Esophagus muscularis mucosa (tissue), 4 donors: ENCODE measurements around the gene TNFAIP8L1. TPM values are rescaled to one million over a fixed set of nuclear protein-coding genes. Genes with fewer than 3 reads are reported as not detected.

Experiments used
- DNase-seq: peaks from one replicate; pipeline ENCODE4 v3.0.0-alpha.2; 2017; ENCODE audit errors: extremely low spot score
- H3K27ac ChIP-seq, 4 donors: fragments of 200-600 bp; sonication (generic); replicated peaks in 1 of 4; 1 replicate in 3 of 4; 2 replicates in 1 of 4; pipeline ENCODE4 v1.5.1; 2016 to 2019; ENCODE audit warnings: mild to moderate bottlenecking in 1 of 4
- H3K27me3 ChIP-seq, 4 donors: fragments of 200-600 bp; sonication (generic); one replicate each; pipeline versions ENCODE4 v1.5.1 to v1.6.0; 2016 to 2019
- H3K36me3 ChIP-seq, 4 donors: fragments of 200-600 bp; sonication (generic); one replicate each; pipeline ENCODE4 v1.5.1; 2016 to 2019
- H3K4me1 ChIP-seq, 4 donors: fragments of 200-600 bp; sonication (generic); one replicate each; pipeline ENCODE4 v1.5.1; 2016 to 2019
- H3K4me3 ChIP-seq, 4 donors: fragments of 200-600 bp; sonication (generic); 1 replicate in 2 of 4; 2 replicates in 2 of 4; pipeline ENCODE4 v1.5.1; 2016 to 2019; ENCODE audit warnings: mild to moderate bottlenecking in 4 of 4, moderate library complexity in 1 of 4
- H3K9me3 ChIP-seq, 4 donors: fragments of 200-600 bp; sonication (generic); 1 replicate in 3 of 4; 2 replicates in 1 of 4; pipeline ENCODE4 v1.5.1; 2016 to 2019
- EP300 ChIP-seq: sonication (generic); formaldehyde crosslinking; IDR thresholded peaks from one replicate; pipeline ENCODE4 v1.6.1; 2017; ENCODE audit warnings: antibody characterized with exemption
- POLR2A ChIP-seq: fragments of 450-650 bp; IDR thresholded peaks from one replicate; pipeline ENCODE4 v1.6.1; 2017; ENCODE audit warnings: antibody characterized with exemption, moderate library complexity, mild to moderate bottlenecking, low read depth
- POLR2AphosphoS5 ChIP-seq, 2 donors: sonication (generic); formaldehyde crosslinking; IDR thresholded peaks; one replicate each; pipeline ENCODE4 v1.6.1; 2017; ENCODE audit warnings: antibody characterized with exemption in 2 of 2
- WGBS: methylation state at CpG from one replicate; pipeline ENCODE4 v1.1.5; 2018; 5-methylcytosine and 5-hydroxymethylcytosine counted together
- intact Hi-C: fragments of 100-400 bp; cut with DNase I; formaldehyde crosslinking; loops from one replicate; pipeline ENCODE4 v1.15.1; 2023
- total RNA-seq, 4 donors: library from RNA; depleted of rRNA; stranded (reverse); fragments of >200 nt; gene quantifications; one replicate each; pipeline versions ENCODE4 v1.1.0 to v1.2.1, GENCODE V29; 2016
- TF ChIP-seq, protein P1 (sequence below), 3 experiments: fragments of 200-600 bp in 2 of 3; fragments of 450-650 bp in 1 of 3; sonication (generic) in 2 of 3; IDR thresholded peaks; one replicate each; pipeline ENCODE4 v1.5.1; 2017 to 2019; ENCODE audit warnings: antibody characterized with exemption in 3 of 3, mild to moderate bottlenecking in 2 of 3, moderate library complexity in 1 of 3

Gene TNFAIP8L1
- total RNA-seq, 4 donors from 2014 or later: 5.5 to 16.5 (median 13.2) TPM

GRCh38 chr19:4703671-4704316, 64.5 kb downstream of the TNFAIP8L1 start:
- no peaks in the 10 kb centered on the region for H3K9me3 ChIP-seq
- TF ChIP-seq, protein P1, sequence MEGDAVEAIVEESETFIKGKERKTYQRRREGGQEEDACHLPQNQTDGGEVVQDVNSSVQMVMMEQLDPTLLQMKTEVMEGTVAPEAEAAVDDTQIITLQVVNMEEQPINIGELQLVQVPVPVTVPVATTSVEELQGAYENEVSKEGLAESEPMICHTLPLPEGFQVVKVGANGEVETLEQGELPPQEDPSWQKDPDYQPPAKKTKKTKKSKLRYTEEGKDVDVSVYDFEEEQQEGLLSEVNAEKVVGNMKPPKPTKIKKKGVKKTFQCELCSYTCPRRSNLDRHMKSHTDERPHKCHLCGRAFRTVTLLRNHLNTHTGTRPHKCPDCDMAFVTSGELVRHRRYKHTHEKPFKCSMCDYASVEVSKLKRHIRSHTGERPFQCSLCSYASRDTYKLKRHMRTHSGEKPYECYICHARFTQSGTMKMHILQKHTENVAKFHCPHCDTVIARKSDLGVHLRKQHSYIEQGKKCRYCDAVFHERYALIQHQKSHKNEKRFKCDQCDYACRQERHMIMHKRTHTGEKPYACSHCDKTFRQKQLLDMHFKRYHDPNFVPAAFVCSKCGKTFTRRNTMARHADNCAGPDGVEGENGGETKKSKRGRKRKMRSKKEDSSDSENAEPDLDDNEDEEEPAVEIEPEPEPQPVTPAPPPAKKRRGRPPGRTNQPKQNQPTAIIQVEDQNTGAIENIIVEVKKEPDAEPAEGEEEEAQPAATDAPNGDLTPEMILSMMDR (IDR thresholded peaks at IDR 0.05): no peak
- TF ChIP-seq EP300: no peak
- TF ChIP-seq POLR2A: no peak
- TF ChIP-seq POLR2AphosphoS5 (IDR thresholded peaks at IDR 0.05): no peak
- no peak overlapping the region for H3K27ac ChIP-seq
- H3K4me1 ChIP-seq: peaks cover 15 to 37% (median 31%) of the 10 kb centered on the region in 4 donors
- intact Hi-C loops: no loop called here
- no peak for DNase-seq
- H3K4me3 ChIP-seq: no peak overlapping the region
- 92% methylated on average over 21 of the region's 28 CpGs for WGBS
- H3K36me3 ChIP-seq: peaks cover 45 to 76% (median 70%) of the 10 kb centered on the region in 4 donors
- H3K27me3 ChIP-seq: no peaks in the 10 kb centered on the region

- Histone ChIP-seq H3K9me3 (no peaks in the 10 kb centered on the region), H3K27me3 (no peaks in the 10 kb centered on the region), H3K36me3 (peaks cover 45 to 72% (median 70%) of the 10 kb centered on the region in 4 donors), H3K27ac (no peak overlapping the region), H3K4me1 (peaks cover 20 to 42% (median 34%) of the 10 kb centered on the region in 4 donors), H3K4me3 (no peak overlapping the region)
- intact Hi-C loops: no loop called here
- WGBS: 86% methylated on average over 2 of the region's 9 CpGs
- TF ChIP-seq POLR2A (no peak), EP300 (no peak), POLR2AphosphoS5 (IDR thresholded peaks at IDR 0.05) (no peak)
- TF ChIP-seq, protein P1 (IDR thresholded peaks at IDR 0.05): no peak
- no peak for DNase-seq
Measured at GRCh38 chr19:4704317-4704673, 65.0 kb downstream of the TNFAIP8L1 start.

Other genes starting within 250 kb of the TNFAIP8L1 start
- gene SH3GL1, start 239.0 kb upstream of the TNFAIP8L1 start, total RNA-seq: 10 to 100 TPM; 49.4 to 77.2 (median 59.5) TPM
- 10 to 100 TPM in 1 of 4 donors, 1 to 10 TPM in 3; 4.6 to 14.6 (median 7.6) TPM for gene CHAF1A, start 236.9 kb upstream of the TNFAIP8L1 start, total RNA-seq
- gene UBXN6, start 181.7 kb upstream of the TNFAIP8L1 start, total RNA-seq: 100 to 1,000 TPM in 2 of 4 donors, 10 to 100 TPM in 2; 65.2 to 190 (median 98.8) TPM
- gene HDGFL2, start 167.2 kb upstream of the TNFAIP8L1 start, total RNA-seq: 10 to 100 TPM; 30.5 to 72.3 (median 45.5) TPM
- 100 to 1,000 TPM in 2 of 4 donors, 10 to 100 TPM in 2; 45.7 to 134 (median 91.1) TPM for gene PLIN4, start 121.0 kb upstream of the TNFAIP8L1 start, total RNA-seq
- gene PLIN5, start 104.3 kb upstream of the TNFAIP8L1 start, total RNA-seq: 10 to 100 TPM in 1 of 4 donors, 1 to 10 TPM in 3; 7.9 to 11.9 (median 9.1) TPM
- gene LRG1, start 99.5 kb upstream of the TNFAIP8L1 start, total RNA-seq: 1 to 10 TPM in 2 of 4 donors, under 1 TPM in 2; 0.17 to 9.4 (median 0.79) TPM
- 10 to 100 TPM in 2 of 4 donors, 1 to 10 TPM in 2; 3.7 to 22.5 (median 14.2) TPM for gene SEMA6B, start 79.8 kb upstream of the TNFAIP8L1 start, total RNA-seq
- 10 to 100 TPM; 22.8 to 59.2 (median 42.8) TPM for gene MYDGF, start 30.8 kb downstream of the TNFAIP8L1 start, total RNA-seq
- 100 to 1,000 TPM in 1 of 4 donors, 10 to 100 TPM in 3; 42.4 to 106 (median 56.0) TPM for gene DPP9, start 84.3 kb downstream of the TNFAIP8L1 start, total RNA-seq
- 10 to 100 TPM; 16.2 to 22.8 (median 19.9) TPM for gene FEM1A, start 152.2 kb downstream of the TNFAIP8L1 start, total RNA-seq
- 1 to 10 TPM; 7.5 to 8.3 (median 8.0) TPM for gene TICAM1, start 192.2 kb downstream of the TNFAIP8L1 start, total RNA-seq
- gene PLIN3, start 228.2 kb downstream of the TNFAIP8L1 start, total RNA-seq: 10 to 100 TPM; 15.4 to 69.0 (median 51.1) TPM